A549 (cell line): ENCODE data around the gene ASNSD1. TPM values are rescaled to one million over a fixed set of nuclear protein-coding genes. Genes with fewer than 3 reads are reported as not detected.

Source experiments
- ATAC-seq, 2 experiments: fragments of 200-7000 bp in 1 of 2; fragments of >200 bp in 1 of 2; cut with Nextera tagmentation in 1 of 2; cut with Tn5 transposase in 1 of 2; 3 replicates each; pipeline versions ENCODE4 v1.8.0 to v1.9.1; 2018 to 2020; ENCODE audit warnings: mild to moderate bottlenecking in 1 of 2, moderate library complexity in 1 of 2
- CTCF ChIA-PET: fragments of 300-600 bp; sonication (Branson Sonifier 250); formaldehyde crosslinking; extraction: SDS; loops from one replicate; lab custom pipeline; 2021; ENCODE audit warnings: antibody characterized with exemption, inconsistent platforms; lab: Yijun Ruan, JAX
- POLR2A ChIA-PET: fragments of 350-600 bp; formaldehyde crosslinking; extraction: SDS; loops from one replicate; lab custom pipeline; 2021; ENCODE audit warnings: antibody characterized with exemption, inconsistent platforms; lab: Yijun Ruan, JAX
- DNase-seq, 2 experiments: peaks; one replicate each; pipeline versions ENCODE4 v3.0.0 to v3.0.0-alpha.2; 2011 to 2016; ENCODE audit warnings: low read depth in 1 of 2, low spot score in 1 of 2
- FAIRE-seq: peaks from 2 replicates; lab custom pipeline; 2011; peaks lifted over from hg19 to GRCh38; lab: Jason Lieb, UNC
- H3K27ac ChIP-seq, 2 experiments: fragments of >200 bp; sonication (Bioruptor Twin); formaldehyde crosslinking; 3 replicates each; pipeline ENCODE4 v1.5.1; 2016 to 2017
- H3K4me1 ChIP-seq: fragments of >200 bp; sonication (Bioruptor Twin); formaldehyde crosslinking; 3 replicates; pipeline ENCODE4 v1.6.1; 2016
- H3K4me2 ChIP-seq: fragments of >200 bp; sonication (Bioruptor Twin); formaldehyde crosslinking; 3 replicates; pipeline ENCODE4 v1.6.1; 2016
- H3K4me3 ChIP-seq: fragments of >200 bp; sonication (Bioruptor Twin); formaldehyde crosslinking; 3 replicates; pipeline ENCODE4 v1.5.1; 2016
- H3K9me3 ChIP-seq: fragments of >200 bp; sonication (Bioruptor Twin); formaldehyde crosslinking; 3 replicates; pipeline ENCODE4 v1.6.1; 2016
- BHLHE40 ChIP-seq: IDR thresholded peaks from 2 replicates; pipeline ENCODE4 v1.6.1; 2012; ENCODE audit warnings: low read depth, low read length, inconsistent platforms
- CBX2 ChIP-seq: fragments of 200-600 bp; sonication (generic); IDR thresholded peaks from 2 replicates; pipeline ENCODE4 v1.6.1; 2016; ENCODE audit warnings: low read depth, mild to moderate bottlenecking, borderline replicate concordance
- CBX8 ChIP-seq: fragments of 200-600 bp; sonication (generic); IDR thresholded peaks from 2 replicates; pipeline ENCODE4 v1.6.1; 2016
- CEBPB ChIP-seq, 2 experiments: fragments of >200 bp in 1 of 2; sonication (Bioruptor Twin) in 1 of 2; formaldehyde crosslinking in 1 of 2; IDR thresholded peaks; 2 replicates each; pipeline ENCODE4 v1.6.1; 2012 to 2016
- CHD4 ChIP-seq: fragments of 200-600 bp; sonication (generic); IDR thresholded peaks from 2 replicates; pipeline ENCODE4 v1.6.1; 2016; ENCODE audit warnings: antibody characterized with exemption, mild to moderate bottlenecking, borderline replicate concordance
- CTCF ChIP-seq: fragments of >200 bp; sonication (Bioruptor Twin); formaldehyde crosslinking; IDR thresholded peaks from 3 replicates; pipeline ENCODE4 v1.5.1; 2016
- E2F6 ChIP-seq: IDR thresholded peaks from 2 replicates; pipeline ENCODE4 v1.6.1; 2012; ENCODE audit warnings: low read depth, borderline replicate concordance
- EP300 ChIP-seq, 2 experiments: fragments of >200 bp; sonication (Bioruptor Twin); formaldehyde crosslinking; IDR thresholded peaks; 2 replicates in 1 of 2; 3 replicates in 1 of 2; pipeline ENCODE4 v1.6.1; 2016 to 2017
- FOSB ChIP-seq: fragments of 250-450 bp; sonication (Bioruptor Pico); IDR thresholded peaks from 2 replicates; pipeline ENCODE4 v1.5.0; 2020; ENCODE audit warnings: mild to moderate bottlenecking, moderate library complexity
- FOXS1 ChIP-seq: fragments of 250-450 bp; sonication (Bioruptor Pico); IDR thresholded peaks from 2 replicates; pipeline ENCODE4 v1.5.0; 2020; ENCODE audit warnings: mild to moderate bottlenecking, moderate library complexity
- HOXB13 ChIP-seq: fragments of 250-450 bp; sonication (Bioruptor Pico); IDR thresholded peaks from 2 replicates; pipeline ENCODE4 v1.5.0; 2020; ENCODE audit warnings: low read depth, mild to moderate bottlenecking, moderate library complexity
- HOXB5 ChIP-seq: fragments of 250-450 bp; sonication (Bioruptor Pico); IDR thresholded peaks from 2 replicates; pipeline ENCODE4 v1.5.0; 2020; ENCODE audit warnings: mild to moderate bottlenecking, moderate library complexity
- JUN ChIP-seq, 2 experiments: fragments of >200 bp; sonication (Bioruptor Twin); formaldehyde crosslinking; IDR thresholded peaks; 2 replicates in 1 of 2; 3 replicates in 1 of 2; pipeline ENCODE4 v1.6.1; 2016 to 2017
- JUNB ChIP-seq: fragments of >200 bp; sonication (Bioruptor Twin); formaldehyde crosslinking; IDR thresholded peaks from 2 replicates; pipeline ENCODE4 v1.6.1; 2016
- KDM1A ChIP-seq: fragments of 200-600 bp; sonication (generic); IDR thresholded peaks from 2 replicates; pipeline ENCODE4 v1.6.1; 2016; ENCODE audit warnings: low read depth, mild to moderate bottlenecking
- MAZ ChIP-seq: fragments of 150-350 bp; IDR thresholded peaks from 2 replicates; pipeline ENCODE4 v1.6.1; 2014; ENCODE audit warnings: antibody characterized with exemption, low read depth, low read length, borderline replicate concordance
- NFE2L2 ChIP-seq: fragments of 150-350 bp; conservative IDR thresholded peaks from 2 replicates; pipeline ENCODE4 v1.6.1; 2014; ENCODE audit warnings: low read length
- NR3C1 ChIP-seq: fragments of >200 bp; sonication (Bioruptor Twin); formaldehyde crosslinking; IDR thresholded peaks from 3 replicates; pipeline ENCODE4 v1.6.1; 2017
- PHF8 ChIP-seq: fragments of 200-600 bp; sonication (generic); IDR thresholded peaks from 2 replicates; pipeline ENCODE4 v1.6.1; 2016; ENCODE audit warnings: low read depth, mild to moderate bottlenecking, antibody characterized with exemption, moderate library complexity, borderline replicate concordance
- POLR2AphosphoS2 ChIP-seq: conservative IDR thresholded peaks from 2 replicates; pipeline ENCODE4 v1.6.1; 2012; ENCODE audit warnings: low read length, improper control_type of control experiment, inconsistent platforms
- RFX5 ChIP-seq: fragments of 450-650 bp; IDR thresholded peaks from 2 replicates; pipeline ENCODE4 v1.7.1; 2014; ENCODE audit warnings: antibody characterized with exemption, mild to moderate bottlenecking, moderate library complexity
- RNF2 ChIP-seq: fragments of 200-600 bp; sonication (generic); IDR thresholded peaks from 2 replicates; pipeline ENCODE4 v1.6.1; 2016; ENCODE audit warnings: low read depth, mild to moderate bottlenecking, antibody characterized with exemption, moderate library complexity, borderline replicate concordance
- SREBF2 ChIP-seq: fragments of 450-650 bp; IDR thresholded peaks from 2 replicates; pipeline ENCODE4 v1.6.1; 2014; ENCODE audit warnings: mild to moderate bottlenecking, moderate library complexity
- ZNF302 ChIP-seq: fragments of 250-450 bp; sonication (Bioruptor Pico); IDR thresholded peaks from 2 replicates; pipeline ENCODE4 v1.9.0; 2021; ENCODE audit warnings: inconsistent platforms, mild to moderate bottlenecking, moderate library complexity
- WGBS: methylation state at CpG from one replicate; pipeline ENCODE4 v1.1.6; 2017; ENCODE audit errors: missing lambda C conversion rate; 5-methylcytosine and 5-hydroxymethylcytosine counted together
- polyA plus RNA-seq, 4 experiments: library from polyadenylated mRNA; depleted of rRNA in 3 of 4; stranded (reverse); fragments of >200 nt; fragmentation: RNase III in 1 of 4; extraction: RNeasy Plus Mini Kit Qiagen cat#74134 plus additional on column Dnase treatment in 1 of 4; gene quantifications; 2 replicates in 3 of 4; 3 replicates in 1 of 4; pipeline ENCODE4 v1.2.3, GENCODE V29; 2011 to 2017
- TF ChIP-seq, protein P1 (sequence below): fragments of 200-600 bp; sonication (generic); IDR thresholded peaks from 2 replicates; pipeline ENCODE4 v1.6.1; 2016; ENCODE audit warnings: antibody characterized with exemption, mild to moderate bottlenecking, moderate library complexity
- TF ChIP-seq, protein P2 (sequence below): IDR thresholded peaks from 2 replicates; pipeline ENCODE4 v1.6.1; 2012
- TF ChIP-seq, protein P3 (sequence below): IDR thresholded peaks from 2 replicates; pipeline ENCODE4 v1.6.1; 2012

The ASNSD1 gene
- polyA plus RNA-seq, 2 of the 4 experiments (the other 2 are of a cell fraction) = 45.9 to 69.0 TPM

DNA sequence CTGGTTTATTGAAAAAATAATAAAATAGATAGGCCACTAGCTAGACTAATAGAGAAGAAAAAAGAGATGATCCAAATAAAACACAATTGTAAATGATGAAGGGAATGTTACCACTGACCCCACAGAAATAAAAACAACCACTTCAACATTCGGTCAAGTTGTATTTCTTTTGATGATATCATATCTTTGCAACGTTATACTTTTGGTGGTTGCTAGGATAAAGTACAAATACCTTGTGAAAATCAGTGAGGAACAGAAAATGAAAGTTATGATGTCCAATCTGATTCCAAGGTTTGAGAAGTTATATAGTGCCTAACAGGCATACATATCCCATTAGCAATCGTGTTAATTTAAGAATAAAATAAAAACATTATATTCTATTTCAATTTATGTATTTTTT is 6.6 kb upstream of the ASNSD1 start (continued):
- no peak for TF ChIP-seq SREBF2
- TF ChIP-seq MAZ = no peak
- TF ChIP-seq ZNF302 (CRISPR knock-in tag) = no peak

DNA sequence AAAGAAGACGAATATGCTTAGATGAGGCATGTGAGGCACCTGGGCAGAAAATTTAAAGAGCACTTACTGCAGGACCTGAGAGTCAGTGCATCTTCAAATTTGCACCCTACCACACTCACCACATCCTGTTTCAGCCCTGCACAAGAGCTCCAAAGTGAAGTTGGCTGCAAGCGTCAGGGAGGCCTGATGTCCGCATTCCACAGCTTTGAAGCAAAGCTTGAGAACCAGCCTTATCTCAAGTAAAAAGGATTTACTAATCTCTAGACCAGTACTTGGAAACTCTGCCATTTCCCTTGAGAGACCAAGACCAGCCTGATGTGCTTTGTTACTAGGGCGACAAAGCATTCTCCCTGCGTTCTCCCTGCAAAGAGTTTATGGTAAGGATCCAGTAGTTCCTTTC is 3.4 kb upstream of the ASNSD1 start:
- no peak for ATAC-seq
- CTCF ChIA-PET = interaction anchor here (1.6 to 6.3 kb wide), 3 partner anchors 9 to 105 kb away, joined by 3 to 72 read pairs (median 33); partner anchors contain the start of genes ANKAR and OSGEPL1
- no peak for DNase-seq
- Histone ChIP-seq H3K4me3 (no peak overlapping the region), H3K4me2 (no peak overlapping the region), H3K27ac (no peak overlapping the region)
- 84% methylated on average over 5 of the region's 5 CpGs for WGBS
- TF ChIP-seq RFX5 (no peak), BHLHE40 (no peak), CBX8 (no peak), CTCF (no peak)
- TF ChIP-seq, protein P1, sequence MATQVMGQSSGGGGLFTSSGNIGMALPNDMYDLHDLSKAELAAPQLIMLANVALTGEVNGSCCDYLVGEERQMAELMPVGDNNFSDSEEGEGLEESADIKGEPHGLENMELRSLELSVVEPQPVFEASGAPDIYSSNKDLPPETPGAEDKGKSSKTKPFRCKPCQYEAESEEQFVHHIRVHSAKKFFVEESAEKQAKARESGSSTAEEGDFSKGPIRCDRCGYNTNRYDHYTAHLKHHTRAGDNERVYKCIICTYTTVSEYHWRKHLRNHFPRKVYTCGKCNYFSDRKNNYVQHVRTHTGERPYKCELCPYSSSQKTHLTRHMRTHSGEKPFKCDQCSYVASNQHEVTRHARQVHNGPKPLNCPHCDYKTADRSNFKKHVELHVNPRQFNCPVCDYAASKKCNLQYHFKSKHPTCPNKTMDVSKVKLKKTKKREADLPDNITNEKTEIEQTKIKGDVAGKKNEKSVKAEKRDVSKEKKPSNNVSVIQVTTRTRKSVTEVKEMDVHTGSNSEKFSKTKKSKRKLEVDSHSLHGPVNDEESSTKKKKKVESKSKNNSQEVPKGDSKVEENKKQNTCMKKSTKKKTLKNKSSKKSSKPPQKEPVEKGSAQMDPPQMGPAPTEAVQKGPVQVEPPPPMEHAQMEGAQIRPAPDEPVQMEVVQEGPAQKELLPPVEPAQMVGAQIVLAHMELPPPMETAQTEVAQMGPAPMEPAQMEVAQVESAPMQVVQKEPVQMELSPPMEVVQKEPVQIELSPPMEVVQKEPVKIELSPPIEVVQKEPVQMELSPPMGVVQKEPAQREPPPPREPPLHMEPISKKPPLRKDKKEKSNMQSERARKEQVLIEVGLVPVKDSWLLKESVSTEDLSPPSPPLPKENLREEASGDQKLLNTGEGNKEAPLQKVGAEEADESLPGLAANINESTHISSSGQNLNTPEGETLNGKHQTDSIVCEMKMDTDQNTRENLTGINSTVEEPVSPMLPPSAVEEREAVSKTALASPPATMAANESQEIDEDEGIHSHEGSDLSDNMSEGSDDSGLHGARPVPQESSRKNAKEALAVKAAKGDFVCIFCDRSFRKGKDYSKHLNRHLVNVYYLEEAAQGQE = no peak
- TF ChIP-seq, all 56 proteins: peak for 0
- POLR2A ChIA-PET = no interaction called here
- H3K4me1 ChIP-seq = peaks cover 13% of the 10 kb centered on the region
- no peaks in the 10 kb centered on the region for H3K9me3 ChIP-seq
- no peak for FAIRE-seq

- 56% methylated on average over 6 of the region's 7 CpGs for WGBS
- CTCF ChIA-PET = interaction anchor here (1.0 to 6.3 kb wide), 6 partner anchors 9 to 191 kb away, joined by 3 to 72 read pairs (median 12); partner anchors contain the start of genes ANKAR and OSGEPL1
- H3K4me2 ChIP-seq = no peak overlapping the region
Observed at GRCh38 chr2:189658306-189659212, 2.7 kb upstream of the ASNSD1 start.

DNA sequence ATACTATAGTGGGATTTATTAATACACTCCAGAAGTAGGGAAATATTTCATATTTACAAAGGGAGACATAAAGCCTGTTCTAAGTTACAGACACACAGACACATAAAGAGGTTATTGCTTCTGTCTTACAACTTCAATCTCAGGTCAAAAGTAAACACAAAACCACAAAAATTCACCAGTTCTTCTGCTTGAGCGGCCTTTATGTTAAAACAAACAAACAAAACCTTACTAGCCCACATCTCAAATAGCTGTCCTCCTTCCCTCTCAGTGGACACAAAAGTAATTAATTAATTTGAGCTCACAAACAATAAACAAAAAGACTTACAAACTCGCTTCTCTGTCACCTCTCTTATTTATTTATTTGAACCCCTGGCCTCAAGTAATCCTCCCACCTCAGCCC is 1.5 kb upstream of the ASNSD1 start:
- WGBS = 7% methylated on average over 2 of the region's 2 CpGs
- FAIRE-seq = no peak
- no peak for DNase-seq
- no peak for ATAC-seq
- Histone ChIP-seq H3K27ac (no peak overlapping the region), H3K4me1 (peaks cover 13% of the 10 kb centered on the region), H3K4me3 (no peak overlapping the region), H3K9me3 (no peaks in the 10 kb centered on the region), H3K4me2 (no peak overlapping the region)
- ChIA-PET POLR2A (no interaction called here), CTCF (interaction anchor here (1.0 to 6.3 kb wide), 8 partner anchors 11 to 411 kb away, joined by 3 to 72 read pairs (median 12); partner anchors contain the start of gene ANKAR)
- TF ChIP-seq FOSB (CRISPR knock-in tag) = no peak
- TF ChIP-seq RNF2 = no peak
- TF ChIP-seq, protein P2, sequence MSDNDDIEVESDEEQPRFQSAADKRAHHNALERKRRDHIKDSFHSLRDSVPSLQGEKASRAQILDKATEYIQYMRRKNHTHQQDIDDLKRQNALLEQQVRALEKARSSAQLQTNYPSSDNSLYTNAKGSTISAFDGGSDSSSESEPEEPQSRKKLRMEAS = no peak
- no peak for TF ChIP-seq NFE2L2
- TF ChIP-seq CBX2 = no peak
- no peak for TF ChIP-seq ZNF302 (CRISPR knock-in tag)
- no peak for TF ChIP-seq HOXB5 (CRISPR knock-in tag)
- no peak for TF ChIP-seq BHLHE40
- TF ChIP-seq, protein P3, sequence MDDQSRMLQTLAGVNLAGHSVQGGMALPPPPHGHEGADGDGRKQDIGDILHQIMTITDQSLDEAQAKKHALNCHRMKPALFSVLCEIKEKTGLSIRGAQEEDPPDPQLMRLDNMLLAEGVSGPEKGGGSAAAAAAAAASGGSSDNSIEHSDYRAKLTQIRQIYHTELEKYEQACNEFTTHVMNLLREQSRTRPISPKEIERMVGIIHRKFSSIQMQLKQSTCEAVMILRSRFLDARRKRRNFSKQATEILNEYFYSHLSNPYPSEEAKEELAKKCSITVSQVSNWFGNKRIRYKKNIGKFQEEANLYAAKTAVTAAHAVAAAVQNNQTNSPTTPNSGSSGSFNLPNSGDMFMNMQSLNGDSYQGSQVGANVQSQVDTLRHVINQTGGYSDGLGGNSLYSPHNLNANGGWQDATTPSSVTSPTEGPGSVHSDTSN = no peak
- TF ChIP-seq EP300 (IDR thresholded peaks at IDR 0.05) = no peak
- TF ChIP-seq JUN (IDR thresholded peaks at IDR 0.05) = no peak
- no peak for TF ChIP-seq MAZ
- no peak for TF ChIP-seq CBX8
- no peak for TF ChIP-seq CEBPB (IDR thresholded peaks at IDR 0.05)
- no peak for TF ChIP-seq E2F6
- no peak for TF ChIP-seq FOXS1 (CRISPR knock-in tag)

More at GRCh38 chr2:189658306-189659212, 2.7 kb upstream of the ASNSD1 start:
- no peak overlapping the region for H3K27ac ChIP-seq
- FAIRE-seq (no peak), ATAC-seq (no peak), DNase-seq (no peak)
- POLR2A ChIA-PET = no interaction called here
- no peak overlapping the region for H3K4me3 ChIP-seq
- H3K9me3 ChIP-seq = no peaks in the 10 kb centered on the region
- TF ChIP-seq POLR2AphosphoS2 (no peak), KDM1A (no peak), HOXB13 (CRISPR knock-in tag) (no peak), CBX8 (no peak), RFX5 (no peak), ZNF302 (CRISPR knock-in tag) (no peak), NR3C1 (no peak), JUNB (no peak), PHF8 (no peak), CHD4 (no peak)
- H3K4me1 ChIP-seq = peaks cover 13% of the 10 kb centered on the region
